Stimulated activated CD8-positive, alpha-beta memory T cell treated with anti-CD3 and anti-CD28 coated beads, Interleukin-7, amount 100 ng/mL, for 24 hours (primary cell): Measurements from ENCODE around the gene UPK2.
"Not testable (repeated sequence)": the region's sequence is repeated elsewhere in the genome, so short reads cannot be mapped to it uniquely, and the experiment has no call there.

Source experiments
- DNase-seq: peaks from one replicate; pipeline ENCODE4 v3.0.0-alpha.2; 2020; ENCODE audit warnings: low read depth

Gene UPK2

GRCh38 chr11:118938491-118939403, 17.4 kb upstream of the UPK2 start:
- no peak for DNase-seq

- DNase-seq = no peak
Observed at GRCh38 chr11:118939404-118939915, 16.6 kb upstream of the UPK2 start.

GRCh38 chr11:118939953-118940598, 16.0 kb upstream of the UPK2 start:
- DNase-seq = no peak

- no peak for DNase-seq
Observed at GRCh38 chr11:118947091-118947490, 9.0 kb upstream of the UPK2 start.

GRCh38 chr11:118948000-118948399, 8.1 kb upstream of the UPK2 start:
- DNase-seq = no peak

GRCh38 chr11:118953265-118953664, 2.8 kb upstream of the UPK2 start:
- DNase-seq = no peak

GRCh38 chr11:118953976-118954375, 2.1 kb upstream of the UPK2 start:
- DNase-seq = not testable (repeated sequence)

DNA sequence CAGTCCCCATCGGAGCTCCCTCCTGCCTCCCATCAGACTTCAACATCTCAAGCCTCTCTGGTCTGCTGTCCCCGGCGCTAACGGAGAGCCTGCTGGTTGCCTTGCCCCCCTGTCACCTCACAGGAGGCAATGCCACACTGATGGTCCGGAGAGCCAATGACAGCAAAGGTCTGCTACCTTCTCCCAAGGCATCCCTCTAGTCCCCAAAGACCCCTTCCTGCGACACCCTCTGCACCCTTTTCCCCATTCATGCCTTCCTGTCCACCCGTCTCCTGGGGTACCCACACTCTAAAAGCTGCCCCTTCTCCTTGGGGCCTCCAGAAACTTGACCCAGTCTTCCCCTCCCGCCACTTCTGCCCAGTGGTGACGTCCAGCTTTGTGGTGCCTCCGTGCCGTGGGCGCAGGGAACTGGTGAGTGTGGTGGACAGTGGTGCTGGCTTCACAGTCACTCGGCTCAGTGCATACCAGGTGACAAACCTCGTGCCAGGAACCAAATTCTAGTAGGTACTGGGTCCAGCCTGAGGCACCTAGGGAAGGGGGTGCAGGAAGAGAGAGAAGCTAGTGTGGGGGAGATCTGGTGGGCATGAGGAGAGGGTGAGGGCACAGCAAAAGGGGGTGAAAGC, 860 bp downstream of the UPK2 start:
- no peak for DNase-seq

DNA sequence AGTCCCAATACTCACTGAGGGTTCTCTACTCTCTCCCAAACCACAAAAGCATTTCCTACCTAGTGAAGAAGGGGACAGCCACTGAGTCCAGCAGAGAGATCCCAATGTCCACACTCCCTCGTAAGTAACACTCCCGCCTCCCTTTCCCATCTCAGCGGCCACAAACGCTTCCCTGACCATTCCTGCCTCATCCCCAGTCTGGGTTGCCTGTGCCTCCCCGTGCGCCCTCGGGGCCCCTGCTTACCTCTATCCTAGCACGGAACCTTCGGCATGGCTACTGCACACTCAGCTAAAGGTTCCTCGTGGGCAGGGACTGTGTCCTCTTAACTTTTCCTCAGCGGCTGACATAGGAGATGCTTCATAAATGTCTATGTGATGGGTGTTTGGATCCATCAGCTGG, 1.5 kb downstream of the UPK2 start:
- DNase-seq = no peak

GRCh38 chr11:118957968-118958367, 1.9 kb downstream of the UPK2 start:
- no peak for DNase-seq

GRCh38 chr11:118958577-118958976, 2.5 kb downstream of the UPK2 start:
- no peak for DNase-seq

GRCh38 chr11:118961189-118961588, 5.1 kb downstream of the UPK2 start:
- no peak for DNase-seq

DNA sequence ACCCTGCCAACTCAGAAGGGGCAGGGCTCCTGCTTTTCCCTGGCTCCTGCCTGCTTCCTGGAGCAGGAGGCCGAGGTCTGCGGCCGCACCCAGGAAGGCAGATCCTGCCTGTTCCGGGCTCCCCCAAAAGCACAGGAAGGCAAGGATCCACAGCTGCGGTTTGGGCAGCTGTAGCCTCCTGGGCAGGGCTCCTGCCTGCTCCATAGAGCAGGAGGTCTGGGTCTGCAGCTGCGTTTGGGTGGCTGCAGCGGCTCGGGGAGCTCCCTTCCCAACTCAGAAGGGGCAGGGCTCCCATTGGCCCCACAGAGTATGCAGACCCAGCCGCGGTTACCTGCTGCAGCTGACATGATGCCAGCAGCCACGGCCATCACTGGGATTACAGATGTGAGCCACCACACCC, 5.5 kb downstream of the UPK2 start:
- no peak for DNase-seq

DNA sequence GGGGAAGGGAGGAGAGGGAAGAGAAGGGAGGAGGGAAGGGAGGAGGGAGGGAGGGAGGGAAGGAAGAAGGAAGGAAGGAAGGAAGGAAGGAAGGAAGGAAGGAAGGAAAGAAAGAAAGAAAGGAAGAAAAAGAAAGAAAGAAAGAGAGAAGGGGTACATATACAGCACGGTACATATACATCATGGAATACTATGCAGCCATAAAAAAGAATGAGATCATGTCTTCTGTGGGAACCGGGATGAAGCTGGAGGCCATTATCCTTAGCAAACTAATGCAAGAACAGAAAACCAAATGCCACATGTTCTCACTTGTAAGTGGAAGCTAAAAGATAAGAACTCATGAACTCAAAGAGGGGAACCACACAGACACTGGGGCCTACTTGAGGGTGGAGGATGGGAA, 13.4 kb downstream of the UPK2 start:
- not testable (repeated sequence) for DNase-seq

- no peak for DNase-seq
Observed at GRCh38 chr11:118971646-118972045, 15.5 kb downstream of the UPK2 start, which contains the start of gene FOXR1. Gene FOXR1 (plus strand): TSS chr11:118971761. CDS start chr11:118971932, 171 bp downstream.

- no peak for DNase-seq
Observed at GRCh38 chr11:118973985-118974384, 17.9 kb downstream of the UPK2 start.

- no peak for DNase-seq
Observed at GRCh38 chr11:118975771-118976709, 19.9 kb downstream of the UPK2 start.

DNA sequence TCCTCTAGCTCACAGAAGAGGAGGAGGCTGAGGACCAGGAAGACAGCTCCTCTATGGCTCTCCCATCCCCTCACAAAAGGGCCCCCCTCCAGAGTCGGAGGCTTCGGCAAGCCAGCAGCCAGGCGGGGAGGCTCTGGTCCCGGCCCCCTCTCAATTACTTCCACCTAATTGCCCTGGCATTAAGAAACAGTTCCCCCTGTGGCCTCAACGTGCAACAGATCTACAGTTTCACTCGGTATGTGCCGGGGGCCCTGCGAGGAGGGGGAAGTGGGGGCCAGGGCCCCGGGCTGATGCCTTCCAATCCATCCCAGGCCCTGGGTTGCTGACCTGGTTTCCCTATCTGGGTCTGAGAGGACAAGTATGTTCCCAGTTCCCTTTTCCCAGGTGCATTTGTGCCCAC, 23.3 kb downstream of the UPK2 start:
- no peak for DNase-seq

DNA sequence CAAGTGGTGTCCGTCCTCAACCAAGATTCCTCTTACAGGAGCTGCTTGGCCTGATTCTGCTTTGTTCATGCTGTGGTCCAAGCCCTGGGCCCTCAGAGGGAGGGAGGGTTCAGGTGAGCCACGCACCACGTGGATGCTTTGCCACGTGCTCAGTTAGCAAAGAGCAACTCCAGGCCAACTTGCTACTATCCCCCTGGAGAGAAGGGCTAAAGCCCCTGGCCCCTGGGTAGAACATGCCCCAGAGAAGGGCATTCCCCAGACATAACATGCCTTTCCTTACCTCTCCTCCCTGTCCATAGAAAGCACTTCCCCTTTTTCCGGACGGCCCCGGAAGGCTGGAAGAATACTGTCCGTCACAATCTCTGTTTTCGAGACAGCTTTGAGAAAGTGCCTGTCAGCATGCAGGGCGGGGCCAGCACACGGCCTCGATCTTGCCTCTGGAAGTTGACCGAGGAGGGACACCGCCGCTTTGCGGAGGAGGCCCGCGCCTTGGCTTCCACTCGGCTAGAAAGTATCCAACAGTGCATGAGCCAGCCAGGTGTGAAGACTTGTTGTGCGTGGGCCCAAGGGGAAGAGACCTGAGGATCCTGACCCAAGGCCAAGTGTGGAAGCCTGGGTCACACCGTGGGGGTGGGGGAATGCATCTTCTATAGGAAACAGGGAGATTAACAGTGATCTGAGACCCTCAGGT, 24.2 kb downstream of the UPK2 start:
- DNase-seq = no peak

- DNase-seq = not testable (repeated sequence)
Observed at GRCh38 chr11:118984337-118984736, 28.2 kb downstream of the UPK2 start.

- no peak for DNase-seq
Observed at GRCh38 chr11:118984825-118985224, 28.7 kb downstream of the UPK2 start.
